Stimulated activated CD8-positive, alpha-beta memory T cell treated with anti-CD3 and anti-CD28 coated beads, Interleukin-4, amount 100 ng/mL, for 1 hour (primary cell): Measurements from ENCODE around the gene NSUN5.
"Not testable (repeated sequence)": the region's sequence is repeated elsewhere in the genome, so short reads cannot be mapped to it uniquely, and the experiment has no call there.

Experiments used
- DNase-seq, 2 donors: peaks; one replicate each; pipeline ENCODE4 v3.0.0-alpha.2; 2020; ENCODE audit warnings: low read depth in 2 of 2, low spot score in 1 of 2

NSUN5 gene

DNA sequence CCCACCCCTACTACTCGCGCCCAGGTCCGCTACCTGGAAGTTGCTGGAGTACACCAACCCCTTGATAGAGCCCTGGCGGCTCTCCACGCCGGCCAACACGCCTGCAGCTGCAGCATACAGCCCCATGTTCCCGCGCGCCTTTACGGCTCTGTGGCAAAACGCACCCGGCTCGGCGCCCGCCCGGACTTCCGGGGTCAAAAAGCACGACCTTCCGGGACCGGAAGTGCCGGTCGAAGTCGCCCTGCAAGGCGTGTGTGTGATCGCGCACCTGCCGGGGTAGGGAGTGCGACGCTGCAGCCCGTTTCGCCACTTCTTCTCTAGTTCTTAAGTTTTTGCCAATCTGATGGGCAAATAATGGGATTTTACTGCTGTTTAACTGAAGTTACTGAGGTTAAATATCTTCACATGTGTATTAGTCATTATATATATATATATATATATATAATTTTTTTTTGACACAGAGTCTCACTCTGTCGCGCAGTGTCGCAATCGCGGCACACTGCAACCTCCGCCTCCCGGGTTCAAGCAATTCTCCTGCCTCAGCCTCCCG is at the start of gene NSUN5:
NSUN5 (minus strand) TSS at position 162 of the 550 bp plus-strand sequence; CDS start at position 126, 36 bp downstream.
- DNase-seq, result peak; percentile 56 to 73

DNA sequence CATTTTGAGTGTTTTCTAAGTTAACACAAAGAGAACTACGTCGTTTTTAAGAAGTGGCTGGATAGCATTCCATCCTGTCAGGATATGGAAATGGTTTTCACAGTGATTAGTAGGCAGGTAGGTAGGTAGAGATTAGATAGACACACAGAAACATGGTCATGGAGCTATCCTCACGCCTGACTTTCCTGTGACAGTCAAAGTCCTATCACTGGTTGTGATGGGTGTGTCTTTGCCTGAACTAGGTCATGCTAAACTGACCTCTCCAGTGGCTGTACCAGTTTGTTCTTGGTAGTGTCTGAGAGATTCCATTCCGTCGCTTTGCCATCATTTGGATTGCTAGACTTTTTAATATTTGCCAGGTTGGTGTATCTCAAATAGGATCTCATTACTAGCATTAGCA is 47.5 kb upstream of the NSUN5 start:
- no peak for DNase-seq

DNA sequence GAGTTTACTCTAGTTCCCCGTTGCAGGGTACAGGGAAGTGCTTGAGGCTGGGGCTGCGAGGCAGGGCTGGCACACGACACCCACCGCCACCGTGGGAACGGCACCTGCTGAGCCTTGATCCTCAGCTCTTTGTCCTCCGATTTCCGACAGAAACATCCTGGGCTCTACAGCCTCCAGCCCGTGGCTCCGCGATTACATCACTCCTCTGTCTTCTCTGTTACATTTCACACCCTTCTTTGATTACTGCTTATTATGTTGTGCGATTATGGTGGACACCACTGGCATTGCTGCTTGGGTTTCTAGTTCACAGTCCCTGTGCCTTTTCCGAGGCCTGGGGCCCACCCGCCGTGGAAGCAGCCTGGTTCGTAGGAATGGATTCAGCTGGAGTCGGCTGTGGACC is 46.2 kb upstream of the NSUN5 start:
- no peak for DNase-seq

DNA sequence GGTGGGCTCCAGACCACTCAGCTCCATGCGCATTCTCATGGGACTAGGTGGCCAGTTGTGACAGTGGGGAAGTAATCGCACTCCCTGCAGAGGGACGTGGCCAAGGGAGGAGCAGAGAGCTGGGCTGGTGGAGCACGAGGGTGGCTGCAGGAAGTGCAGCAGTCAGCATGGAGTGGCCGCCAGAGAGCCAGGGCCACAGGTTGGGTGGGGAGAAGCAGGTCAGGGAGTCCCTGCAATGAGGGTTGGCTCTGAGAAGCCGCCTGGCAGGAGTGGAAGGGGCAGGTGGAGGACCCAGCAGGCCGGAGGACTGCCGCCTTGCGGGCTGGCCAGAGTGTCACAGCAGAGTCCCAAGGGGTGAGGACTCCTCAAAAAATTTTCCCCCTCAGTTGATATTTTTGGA is 45.6 kb upstream of the NSUN5 start:
- no peak for DNase-seq

DNA sequence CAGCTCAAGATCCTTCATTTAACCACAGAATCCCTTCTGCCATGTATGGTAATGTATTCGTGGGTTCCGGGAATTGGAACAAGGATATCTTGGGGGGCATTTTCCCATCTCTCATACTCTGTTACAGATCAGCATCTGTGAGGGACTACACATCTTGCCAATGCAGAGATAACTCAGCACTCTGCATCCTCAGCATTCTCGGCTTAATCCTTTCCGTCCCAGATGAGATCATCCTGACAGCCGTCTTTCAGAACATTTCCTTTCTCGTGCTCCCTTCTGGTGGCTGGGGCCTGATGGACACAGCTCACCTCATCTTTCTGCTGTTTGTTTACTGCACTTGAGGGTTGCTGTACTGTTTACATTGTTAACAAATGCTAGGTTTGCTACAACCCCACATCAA is 44.6 kb upstream of the NSUN5 start:
- no peak for DNase-seq

DNA sequence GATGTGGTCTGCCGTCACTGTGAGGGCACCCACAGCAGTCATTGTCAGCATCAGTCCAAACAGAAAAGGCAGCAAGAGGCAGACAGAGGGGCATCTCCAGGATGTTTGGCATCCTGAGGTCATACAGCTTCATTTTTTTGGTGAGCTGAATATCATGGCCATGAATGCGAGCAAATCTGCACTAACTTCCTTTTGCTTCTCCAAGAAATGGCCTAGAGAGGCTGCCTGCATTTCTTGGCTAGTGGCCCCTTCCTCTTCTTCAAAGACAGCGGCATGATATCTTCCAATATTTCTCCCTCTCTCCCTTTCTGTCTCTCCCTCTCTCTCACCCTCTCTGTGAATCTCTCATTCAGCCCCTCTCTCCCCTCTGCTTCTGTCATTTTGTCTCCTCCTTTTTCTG is 44.2 kb upstream of the NSUN5 start:
- no peak for DNase-seq

DNA sequence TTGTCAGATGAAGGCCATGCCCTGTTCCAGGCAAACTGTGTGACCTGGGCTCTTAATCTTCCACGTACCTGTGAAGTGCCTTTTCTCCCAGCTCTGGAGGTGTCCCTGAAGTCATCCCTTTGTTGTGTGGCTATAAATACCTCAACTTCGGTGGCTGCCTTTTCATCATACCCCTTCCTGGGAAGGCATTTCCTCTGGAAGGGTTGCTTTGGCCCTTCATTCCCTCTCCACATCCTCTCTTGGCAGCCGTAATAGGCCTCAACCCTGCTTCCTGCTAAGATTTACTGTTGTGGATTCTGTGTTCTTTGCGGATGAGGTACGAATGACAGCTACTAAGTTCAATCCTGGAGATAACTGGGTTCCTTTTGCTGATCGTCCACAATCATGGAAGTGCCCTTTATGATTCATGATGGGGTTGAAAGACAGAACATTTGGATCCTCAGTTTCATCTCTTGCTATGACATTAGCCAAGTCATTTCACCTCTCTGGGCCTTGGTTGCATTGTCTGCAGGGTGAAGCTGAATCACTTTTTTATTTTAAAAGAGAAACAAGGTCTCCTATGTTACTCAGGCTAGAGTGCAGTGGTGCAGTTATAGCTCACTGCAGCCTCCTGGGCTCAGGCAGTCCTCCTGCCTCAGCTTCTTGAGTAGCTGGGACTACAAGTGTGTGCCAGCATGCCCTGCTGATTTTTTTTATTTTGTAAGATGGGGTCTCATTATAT is 43.0 kb upstream of the NSUN5 start:
- no peak for DNase-seq

DNA sequence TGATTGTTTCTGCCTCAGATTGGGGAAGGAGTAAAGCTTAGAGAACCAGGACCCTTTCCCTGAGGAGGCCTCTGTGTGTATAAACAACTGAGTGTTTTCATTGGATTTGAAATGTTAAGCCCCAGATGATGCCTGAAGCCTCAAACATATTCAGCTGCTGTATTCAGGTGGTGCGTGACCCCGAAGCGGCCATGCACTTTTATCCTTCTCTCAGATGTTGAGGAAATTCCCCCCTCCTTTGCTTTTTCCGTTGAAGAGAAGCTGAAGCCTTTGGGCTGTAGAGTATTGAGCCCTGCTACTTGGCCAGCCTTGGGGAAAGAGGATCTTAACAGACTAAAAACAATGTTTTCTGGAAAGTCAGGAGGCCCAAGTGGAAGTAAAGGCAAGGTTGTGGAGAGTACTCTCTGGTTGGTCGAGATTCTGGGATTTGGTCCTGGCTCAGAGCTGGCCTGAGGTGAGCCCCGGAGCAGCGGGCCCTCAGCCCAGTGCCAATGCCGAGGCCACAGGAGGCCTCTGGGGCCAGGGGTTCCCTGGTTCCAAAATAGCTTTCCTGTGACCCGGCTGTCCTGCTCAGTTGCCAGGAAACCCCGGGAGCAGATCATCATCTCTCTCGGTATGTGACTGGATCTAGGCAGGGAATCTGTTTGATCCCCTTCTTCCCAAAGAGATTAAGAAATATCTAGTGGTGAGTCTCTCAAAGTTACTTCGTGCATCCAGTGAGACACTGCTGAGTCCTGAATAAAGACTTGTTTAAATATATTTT is 41.9 kb upstream of the NSUN5 start:
- no peak for DNase-seq

DNA sequence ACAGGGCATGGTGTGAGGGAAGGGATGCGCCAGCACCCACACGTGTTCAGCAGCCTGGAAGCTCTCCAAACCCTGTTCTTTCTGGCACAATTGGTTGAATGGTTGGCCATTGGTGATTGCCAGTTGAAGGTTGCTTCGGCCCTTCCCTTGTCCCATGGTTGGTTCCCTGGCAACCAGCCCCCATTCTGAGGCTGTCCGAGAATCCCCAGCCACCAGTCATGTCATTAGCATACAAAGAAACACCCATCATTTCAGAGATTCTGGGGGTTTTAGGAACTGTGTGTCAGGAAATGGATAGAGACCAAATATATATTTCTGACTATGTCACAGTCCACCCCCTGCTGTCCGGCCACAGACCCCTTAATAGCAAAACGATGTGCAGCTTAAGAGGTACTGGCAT is 41.1 kb upstream of the NSUN5 start:
- no peak for DNase-seq

DNA sequence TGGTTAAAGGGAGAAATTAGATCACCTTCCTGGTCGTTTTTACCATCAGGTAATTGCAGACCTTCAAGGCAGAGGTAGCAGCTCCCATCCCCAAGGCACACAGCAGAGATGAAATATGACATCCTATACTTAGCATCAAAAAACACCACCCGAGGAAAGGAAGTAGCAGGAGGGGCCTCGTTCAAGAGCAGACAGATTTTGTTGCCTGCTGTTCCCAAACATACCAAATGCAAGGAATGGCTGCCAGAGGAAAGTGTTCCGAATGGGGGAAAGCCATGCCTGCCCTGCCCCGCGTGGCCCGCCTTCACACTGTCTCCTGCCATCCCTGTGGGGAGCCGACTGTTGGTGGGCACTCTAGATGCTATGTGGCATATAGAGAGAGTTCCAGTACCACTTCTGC is 37.3 kb upstream of the NSUN5 start:
- DNase-seq, result no peak

DNA sequence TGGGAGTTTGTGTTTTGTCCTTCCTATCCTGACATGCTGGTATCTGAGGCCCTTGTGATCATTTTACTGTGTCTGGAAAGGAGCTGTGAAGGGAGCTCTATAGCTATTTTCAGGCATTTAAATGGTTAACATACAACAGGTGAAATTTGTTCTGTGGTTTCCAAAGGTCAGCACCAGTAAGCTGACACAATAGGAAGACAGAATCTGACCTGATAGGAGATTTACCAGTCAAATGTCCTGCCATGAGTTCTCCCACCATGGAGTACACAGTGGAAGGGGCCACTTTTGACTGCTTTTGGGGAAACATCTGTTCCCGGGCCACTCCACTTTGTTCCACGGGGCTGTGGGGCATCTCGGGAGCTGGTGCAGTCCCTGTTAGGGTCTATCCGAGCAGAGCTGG is 36.9 kb upstream of the NSUN5 start:
- DNase-seq, result no peak

DNA sequence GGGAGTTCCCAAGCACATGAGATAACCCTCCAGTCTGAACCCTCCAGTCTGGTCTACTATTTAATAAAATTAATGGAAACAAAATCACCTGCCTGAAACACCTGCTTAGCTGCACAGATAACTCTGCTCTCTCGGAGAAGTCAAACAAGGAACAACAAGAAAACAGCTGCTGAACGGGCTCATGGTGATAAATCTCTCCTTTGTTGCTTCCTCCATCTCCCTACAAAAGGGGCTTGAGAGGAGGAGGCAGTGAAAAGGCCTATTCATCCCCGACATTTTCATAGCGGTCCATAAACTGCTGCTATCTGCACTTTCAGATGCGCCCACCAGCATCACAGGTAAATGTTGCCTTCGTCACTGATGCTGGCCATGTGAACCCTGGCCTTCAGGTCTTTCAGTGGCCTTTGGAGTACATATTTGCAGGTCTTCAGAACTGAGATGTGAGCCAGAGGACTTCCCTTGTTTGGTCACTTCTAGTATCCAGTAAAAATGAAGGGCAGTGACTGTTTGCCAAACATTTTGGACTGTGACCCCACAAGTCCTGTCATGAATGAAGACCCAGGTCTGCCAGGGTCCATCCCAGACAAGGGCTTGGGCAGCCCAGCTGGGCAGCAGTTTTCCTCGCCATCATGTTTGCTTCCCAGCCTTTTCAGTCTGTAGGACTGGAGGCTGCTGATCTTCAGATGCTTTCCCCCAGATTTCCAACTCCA is 35.2 kb upstream of the NSUN5 start:
- no peak for DNase-seq

DNA sequence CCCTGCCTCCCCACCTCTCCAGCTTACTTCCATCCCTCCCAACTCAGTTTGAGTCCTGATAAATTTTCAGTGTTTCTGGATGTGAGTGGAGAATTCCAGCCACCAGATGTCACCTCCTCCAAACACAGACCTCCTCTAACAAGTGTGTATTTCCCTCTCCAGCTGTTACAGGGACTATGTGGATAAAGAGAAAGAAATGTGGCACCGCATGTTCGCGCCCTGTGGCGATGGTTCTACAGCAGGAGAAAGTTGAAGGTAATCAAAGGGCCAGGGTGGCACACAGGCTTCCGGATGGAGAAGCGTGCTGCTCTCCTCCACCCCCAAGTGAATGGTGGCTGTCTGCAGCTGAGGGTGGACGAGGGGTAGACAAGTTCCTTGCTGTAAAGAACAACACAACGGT is 34.0 kb upstream of the NSUN5 start:
- no peak for DNase-seq

DNA sequence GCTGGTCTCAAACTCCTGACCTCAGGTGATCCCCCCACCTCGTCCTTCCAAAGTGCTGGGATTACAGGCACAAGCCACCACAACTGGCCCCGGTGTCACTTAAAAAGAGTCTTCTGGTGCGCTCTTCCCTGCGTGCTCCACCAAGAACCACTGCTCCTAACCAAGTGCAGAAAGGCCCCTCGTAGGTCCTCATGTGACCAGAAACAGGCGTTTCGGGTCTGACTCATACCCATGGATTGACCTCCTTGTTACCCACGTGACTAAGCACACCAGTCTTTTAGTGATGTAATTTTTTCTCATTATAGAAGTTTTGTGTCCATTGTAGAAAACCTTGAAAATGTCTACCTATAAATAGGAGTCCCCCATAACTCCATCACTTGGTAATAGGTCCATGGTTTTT is 33.3 kb upstream of the NSUN5 start:
- DNase-seq, result no peak

DNA sequence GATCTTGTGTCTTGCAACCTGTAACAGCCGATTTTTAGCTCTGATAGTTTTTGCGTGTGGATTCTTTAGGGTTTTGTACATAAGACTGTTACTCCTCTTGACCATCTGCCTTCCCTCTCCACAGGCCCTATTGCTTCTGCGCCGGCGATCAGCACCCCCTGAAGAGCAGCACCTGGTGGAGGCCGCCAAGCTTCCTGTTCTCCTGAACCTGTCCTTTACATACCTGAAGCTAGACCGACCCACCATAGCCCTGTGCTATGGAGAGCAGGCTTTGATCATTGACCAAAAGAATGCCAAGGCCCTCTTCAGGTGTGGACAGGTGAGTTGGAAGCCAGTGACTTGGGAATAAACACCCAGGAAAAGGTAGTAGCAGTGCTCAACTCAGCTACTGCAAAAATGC is 31.9 kb upstream of the NSUN5 start:
- no peak for DNase-seq

DNA sequence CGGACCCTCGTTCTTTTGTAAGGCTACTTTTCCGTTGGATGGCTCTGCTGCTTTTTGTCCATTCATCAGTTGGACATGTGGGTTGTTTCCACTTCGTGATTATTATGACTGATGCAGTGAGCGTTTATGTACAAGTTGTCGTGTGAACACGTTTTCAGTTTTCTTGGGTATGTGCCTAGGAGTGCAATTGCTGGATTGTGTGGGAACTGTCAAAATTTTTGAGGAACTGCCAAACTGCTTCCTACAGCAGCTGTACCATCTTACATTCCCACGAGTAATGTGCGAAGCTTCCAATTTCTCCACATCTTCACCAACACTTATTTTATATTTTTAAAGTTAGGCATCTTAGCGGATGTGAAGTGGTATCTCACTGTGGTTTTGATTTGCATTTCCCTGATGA is 29.7 kb upstream of the NSUN5 start:
- no peak for DNase-seq

DNA sequence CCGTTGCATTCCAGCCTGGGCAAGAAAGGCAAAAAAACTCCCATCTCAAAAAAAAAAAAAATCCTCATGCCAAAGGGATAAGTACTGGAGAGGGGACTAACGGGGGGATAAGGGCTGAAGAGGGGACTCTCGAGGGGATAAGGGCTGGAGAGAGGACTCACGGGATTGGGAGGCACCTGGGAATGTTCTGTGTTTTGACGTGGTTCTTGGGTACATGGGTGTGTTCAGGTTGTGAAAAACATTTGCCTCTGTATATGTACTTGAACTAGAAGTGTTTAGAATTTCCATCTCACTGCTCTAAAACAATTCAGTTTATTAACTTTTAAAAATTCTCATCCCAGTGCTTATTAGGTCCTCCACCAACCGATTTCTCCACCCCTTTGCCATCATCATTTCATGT is 23.8 kb upstream of the NSUN5 start:
- no peak for DNase-seq

DNA sequence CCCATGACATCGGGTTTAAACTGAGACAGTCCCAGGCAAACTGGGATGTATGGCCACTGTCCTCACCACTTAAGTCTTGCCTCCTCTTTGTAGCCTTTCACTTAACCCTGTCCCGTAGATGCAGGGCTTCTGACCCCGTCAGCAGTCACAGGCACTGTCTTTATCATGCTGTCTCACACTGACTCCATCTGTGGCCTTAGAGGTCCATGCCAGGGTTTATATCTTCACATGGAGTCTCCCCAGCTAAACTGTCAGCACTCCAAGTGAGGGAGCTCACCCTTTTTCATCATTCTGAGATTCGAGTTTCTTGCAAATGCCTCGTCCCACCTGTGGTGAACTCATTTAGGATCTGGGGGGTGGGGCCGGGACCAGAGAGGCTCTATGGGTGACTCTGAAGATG is 22.1 kb upstream of the NSUN5 start:
- DNase-seq, result no peak

DNA sequence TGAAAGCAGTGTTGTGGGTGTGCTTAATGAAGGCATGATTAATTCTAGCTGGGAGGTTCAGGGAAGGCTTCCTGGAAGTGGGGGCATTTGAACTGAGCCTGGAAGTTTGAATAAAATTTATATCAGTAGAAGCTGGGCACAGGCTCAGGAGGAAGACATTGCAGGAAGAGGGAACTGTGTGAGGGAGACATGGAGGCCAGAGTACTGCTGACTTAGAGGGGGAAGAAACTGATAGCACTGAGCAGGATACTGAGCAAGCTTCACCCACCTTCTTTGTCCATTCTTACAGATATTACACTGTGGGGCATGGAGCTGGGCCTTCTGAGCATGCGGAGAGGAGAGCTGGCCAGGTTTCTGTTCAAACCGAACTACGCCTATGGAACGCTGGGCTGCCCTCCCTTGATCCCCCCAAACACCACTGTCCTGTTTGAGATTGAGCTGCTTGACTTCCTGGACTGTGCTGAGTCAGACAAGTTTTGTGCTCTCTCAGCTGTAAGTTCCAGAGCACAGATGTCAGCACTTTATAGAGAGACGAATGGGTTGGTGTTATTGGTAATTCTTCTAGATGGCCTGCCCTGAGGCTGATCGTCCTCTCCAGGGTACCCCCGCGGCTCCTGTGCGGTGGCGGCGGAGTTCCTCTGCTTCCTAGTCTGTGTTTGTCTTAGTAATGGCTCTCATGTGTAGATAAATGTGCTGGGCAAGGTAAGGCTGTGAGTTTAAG is 21.4 kb upstream of the NSUN5 start:
- no peak for DNase-seq

DNA sequence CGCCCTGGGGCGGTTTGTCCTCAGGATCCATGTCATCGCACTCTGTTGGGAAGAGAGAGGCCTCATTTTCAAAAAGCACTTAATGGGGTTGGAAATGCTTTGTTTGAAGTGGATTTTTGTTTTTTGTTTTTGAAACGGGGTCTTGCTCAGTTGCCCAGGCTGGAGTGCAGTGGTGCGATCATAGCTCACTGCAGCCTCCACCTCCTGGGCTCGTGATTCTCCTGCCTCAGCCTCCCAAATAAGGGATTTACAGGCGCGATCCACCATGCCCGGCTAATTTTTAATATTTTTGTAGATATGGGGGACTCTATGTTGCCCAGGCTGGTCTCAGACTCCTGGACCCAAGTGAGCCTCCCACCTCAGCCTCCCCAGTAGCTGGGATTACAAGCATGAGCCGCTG is 20.1 kb upstream of the NSUN5 start:
- no peak for DNase-seq

DNA sequence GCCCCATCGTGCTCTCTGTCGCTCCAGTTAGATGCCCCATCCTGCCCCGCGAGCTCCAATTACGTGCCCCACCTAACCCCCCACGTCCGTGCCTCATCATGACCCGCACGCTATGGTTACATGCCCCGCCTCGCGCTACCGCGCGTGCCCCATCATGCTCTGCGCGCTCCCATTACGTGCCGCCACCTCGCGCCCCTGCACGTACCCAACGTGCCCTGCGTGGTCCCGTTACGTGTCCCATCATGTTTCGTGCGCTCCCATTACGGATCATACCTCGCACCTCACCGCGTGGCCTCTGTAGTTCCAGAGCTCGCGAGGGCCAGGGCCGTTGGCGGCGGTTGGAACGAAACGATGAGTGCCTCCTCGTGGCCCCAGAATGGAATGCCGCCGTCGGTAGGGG is 19.3 kb upstream of the NSUN5 start, which contains the start of the genes FKBP6 and TRIM50:
FKBP6 (plus strand) TSS at position 240 of the 400 bp plus-strand sequence. CDS start 268 bp downstream, outside the sequence.
TRIM50 (minus strand) TSS at position 161 of the 400 bp plus-strand sequence. CDS start 3,295 bp downstream, outside the sequence.
- DNase-seq, result not testable (repeated sequence)
